Psoas muscle (tissue), 8 donors: ENCODE data around the gene MAPK10. TPM values are rescaled to one million over a fixed set of nuclear protein-coding genes. Genes with fewer than 3 reads are reported as not detected.

Experiments
- ATAC-seq, 4 donors: fragments of 200-7000 bp; cut with Tn5 transposase; one replicate each; pipeline ENCODE4 v1.9.1; 2020; ENCODE audit warnings: moderate library complexity in 3 of 4, mild to moderate bottlenecking in 2 of 4
- DNase-seq, 2 donors: peaks; one replicate each; pipeline ENCODE4 v3.0.0-alpha.2; 2020
- H3K27ac ChIP-seq: fragments of 200-600 bp; one replicate; pipeline ENCODE4 v1.8.0; 2022
- H3K27me3 ChIP-seq, 3 donors: fragments of 200-600 bp in 1 of 3; one replicate each; pipeline versions ENCODE4 v1.6.1 to v1.8.0; 2013 to 2022; ENCODE audit warnings: low read length in 2 of 3, mild to moderate bottlenecking in 2 of 3, moderate library complexity in 1 of 3; ENCODE audit not compliant: insufficient read depth in 3 of 3
- H3K36me3 ChIP-seq, 2 donors: fragments of 200-600 bp in 1 of 2; one replicate each; pipeline versions ENCODE4 v1.6.1 to v1.8.0; 2013 to 2022; ENCODE audit warnings: low read depth in 1 of 2, mild to moderate bottlenecking in 1 of 2, moderate library complexity in 1 of 2; ENCODE audit not compliant: insufficient read depth in 1 of 2
- H3K4me1 ChIP-seq: fragments of 200-600 bp; one replicate; pipeline ENCODE4 v1.8.0; 2022
- H3K4me3 ChIP-seq: fragments of 200-600 bp; one replicate; pipeline ENCODE4 v1.8.0; 2022; ENCODE audit warnings: mild to moderate bottlenecking
- H3K9me3 ChIP-seq: fragments of 200-600 bp; one replicate; pipeline ENCODE4 v1.8.0; 2022
- CTCF ChIP-seq: fragments of 200-600 bp; IDR thresholded peaks from one replicate; pipeline ENCODE4 v1.8.0; 2022; ENCODE audit warnings: antibody characterized with exemption
- WGBS, 3 donors: extraction: QIAGEN DNeasy Blood & Tissue Kit; methylation state at CpG; one replicate each; pipeline versions ENCODE4 v1.1.6 to v1.1.7; 2013; 5-methylcytosine and 5-hydroxymethylcytosine counted together
- intact Hi-C, 2 donors: fragments of 100-400 bp; cut with DNase I; formaldehyde crosslinking; loops; one replicate each; pipeline versions ENCODE4 v1.11.0 to v1.14.2; 2022
- polyA plus RNA-seq, 3 donors: library from polyadenylated mRNA; stranded (reverse); fragments of 200-250 nt; gene quantifications; one replicate each; pipeline ENCODE4 v1.2.3, GENCODE V29; 2013
- total RNA-seq, 4 donors: library from RNA; stranded (reverse); fragmentation: NEBNext Ultra II Directional in 2 of 4; extraction: Animal tissue kit (Norgen Biotek cat#: 25700) in 2 of 4; gene quantifications; one replicate each; pipeline versions ENCODE4 v1.2.1 to v1.2.4, GENCODE V29; 2021 to 2023
- donor health status: healthy with polysubstance abuse.
- donor health status: DM: no; HTN: no; CAD: no; lungs with moderate emphysema.
- donor health status: Bipolar disorder and iron deficiency.
- donor health status: healthy.
- donor health status: DM: yes; HTN: yes; CAD: no.
- donor health status: DM: no; HTN: no; CAD: no.
- donor health status: DM: no; HTN: no; CAD: no.
- donor health status: DM: yes; HTN: yes; CAD: no.

Gene MAPK10
- total and polyA plus RNA-seq, 7 donors: 0.22 to 7.6 (median 1.3) TPM

DNA sequence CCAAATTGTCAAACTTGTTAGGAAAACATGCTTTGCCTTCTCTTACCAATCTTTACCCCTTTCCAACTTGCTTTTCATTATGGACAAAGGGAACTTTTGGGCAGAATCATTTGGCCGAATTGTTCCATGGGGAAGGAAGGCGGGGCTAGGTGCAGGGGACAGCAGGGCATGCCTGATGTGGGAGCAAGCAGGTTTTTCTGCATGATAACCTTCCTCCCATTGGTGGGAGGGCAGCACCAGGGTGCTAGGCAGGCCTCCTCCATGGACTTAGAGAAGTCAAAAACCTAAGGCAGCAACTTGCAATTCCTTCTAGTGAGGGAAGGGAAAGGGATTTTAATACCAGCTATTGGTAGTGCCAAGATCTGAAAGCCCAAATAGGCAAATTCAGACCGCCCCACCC, 260.5 kb downstream of the MAPK10 start:
- Histone ChIP-seq H3K27me3 (no peaks in the 10 kb centered on the region), H3K27ac (no peak overlapping the region), H3K4me3 (no peak overlapping the region), H3K36me3 (no peaks in the 10 kb centered on the region), H3K9me3 (no peaks in the 10 kb centered on the region), H3K4me1 (no peaks in the 10 kb centered on the region)
- DNase-seq (no peak), ATAC-seq (no peak)
- intact Hi-C loops: no loop called here
- WGBS, 3 donors: 85 to 92% (median 91%) methylated on average over 3 of the region's 3 CpGs
- TF ChIP-seq CTCF: no peak

DNA sequence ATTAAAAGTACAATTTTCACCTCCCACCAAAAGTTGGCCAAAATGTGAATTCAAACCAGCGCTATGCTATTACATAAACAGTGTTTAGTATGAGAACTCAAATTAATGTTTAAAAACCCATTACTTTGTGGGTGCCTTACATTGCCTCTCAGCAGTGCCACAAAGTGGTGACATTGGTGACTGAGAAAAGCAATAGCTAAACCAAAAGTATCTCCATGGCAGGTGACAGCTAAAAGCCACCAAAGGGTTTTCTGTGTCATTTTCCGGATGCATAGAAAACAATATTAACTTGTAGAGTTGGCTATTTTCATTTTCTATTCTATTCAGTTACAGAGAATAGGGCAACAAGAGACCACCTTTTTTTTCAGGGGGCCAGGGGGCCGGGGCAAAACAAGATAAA, 261.2 kb downstream of the MAPK10 start:
- no peaks in the 10 kb centered on the region for H3K27me3 ChIP-seq
- no peaks in the 10 kb centered on the region for H3K4me1 ChIP-seq
- intact Hi-C loops: no loop called here
- H3K36me3 ChIP-seq: no peaks in the 10 kb centered on the region
- DNase-seq (no peak), ATAC-seq (no peak)
- TF ChIP-seq CTCF: no peak
- no peak overlapping the region for H3K27ac ChIP-seq
- 59 to 86% (median 81%) methylated on average over 3 of the region's 3 CpGs for WGBS, 3 donors
- no peak overlapping the region for H3K4me3 ChIP-seq
- H3K9me3 ChIP-seq: no peaks in the 10 kb centered on the region

GRCh38 chr4:86096373-86096772, 263.5 kb downstream of the MAPK10 start:
- intact Hi-C loops: no loop called here
- Histone ChIP-seq H3K4me3 (no peak overlapping the region), H3K4me1 (no peaks in the 10 kb centered on the region), H3K27ac (no peak overlapping the region), H3K36me3 (no peaks in the 10 kb centered on the region), H3K9me3 (no peaks in the 10 kb centered on the region), H3K27me3 (no peaks in the 10 kb centered on the region)
- no peak for TF ChIP-seq CTCF
- no peak for DNase-seq
- ATAC-seq: no peak
- 96 to 98% (median 96%) methylated on average over 2 of the region's 2 CpGs for WGBS, 3 donors

DNA sequence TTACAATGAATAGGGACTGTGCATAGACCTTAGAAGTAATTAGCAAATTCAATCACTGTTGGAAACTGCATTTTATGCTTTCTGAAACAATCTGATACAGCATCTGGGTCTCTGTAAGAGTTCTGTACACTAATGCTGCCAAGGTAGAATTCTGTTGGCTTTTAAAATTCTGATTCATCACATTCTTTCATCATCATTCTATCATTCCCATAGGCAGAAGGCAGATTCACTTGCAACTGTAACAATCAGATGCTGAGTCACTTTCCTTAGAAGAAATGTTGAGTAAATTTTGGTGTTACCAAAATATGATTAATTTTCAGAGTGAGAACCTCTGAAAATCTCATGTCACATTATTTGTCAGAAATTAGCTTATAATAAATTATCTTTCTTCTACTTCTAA, 267.2 kb downstream of the MAPK10 start:
- H3K4me1 ChIP-seq: no peaks in the 10 kb centered on the region
- intact Hi-C loops: no loop called here
- no peak for ATAC-seq

More for the DNA sequence above, 267.2 kb downstream of the MAPK10 start:
- H3K4me3 ChIP-seq: no peak overlapping the region
- no peaks in the 10 kb centered on the region for H3K9me3 ChIP-seq
- no peak for DNase-seq
- TF ChIP-seq CTCF: no peak
- H3K27me3 ChIP-seq: no peaks in the 10 kb centered on the region
- no peaks in the 10 kb centered on the region for H3K36me3 ChIP-seq
- no peak overlapping the region for H3K27ac ChIP-seq
